HG03460 (cell line): ENCODE data around the gene ATP9B.
A peak's percentile ranks its signal among the peaks of the same experiment; 100 is the strongest.
"Not testable (repeated sequence)": the region's sequence is repeated elsewhere in the genome, so short reads cannot be mapped to it uniquely, and the experiment has no call there.

Source experiments
- ATAC-seq: cut with Tn5 transposase; IDR thresholded peaks from one replicate; pipeline ENCODE4 v1.9.1; 2021; ENCODE audit not compliant: unreplicated experiment

ATP9B gene

DNA sequence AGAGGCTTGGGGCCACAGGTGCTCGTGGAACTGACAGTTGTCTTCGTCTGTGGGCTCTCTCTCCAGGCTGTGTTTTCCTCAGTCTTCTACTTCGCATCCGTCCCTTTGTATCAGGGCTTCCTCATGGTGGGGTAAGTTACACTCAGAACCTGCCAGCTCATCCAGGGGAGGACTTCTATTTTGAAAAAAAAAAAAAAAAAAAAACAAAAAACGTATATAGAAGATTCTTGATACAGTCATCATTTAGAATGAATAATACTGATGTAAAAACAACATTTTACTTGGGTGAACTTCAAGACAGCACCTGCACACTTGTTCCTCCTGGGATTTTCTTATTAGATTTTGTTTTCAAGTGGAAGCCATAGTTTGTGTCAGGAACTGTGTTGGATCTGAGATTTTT lies 278.9 kb downstream of the ATP9B start:
- ATAC-seq, result no peak

DNA sequence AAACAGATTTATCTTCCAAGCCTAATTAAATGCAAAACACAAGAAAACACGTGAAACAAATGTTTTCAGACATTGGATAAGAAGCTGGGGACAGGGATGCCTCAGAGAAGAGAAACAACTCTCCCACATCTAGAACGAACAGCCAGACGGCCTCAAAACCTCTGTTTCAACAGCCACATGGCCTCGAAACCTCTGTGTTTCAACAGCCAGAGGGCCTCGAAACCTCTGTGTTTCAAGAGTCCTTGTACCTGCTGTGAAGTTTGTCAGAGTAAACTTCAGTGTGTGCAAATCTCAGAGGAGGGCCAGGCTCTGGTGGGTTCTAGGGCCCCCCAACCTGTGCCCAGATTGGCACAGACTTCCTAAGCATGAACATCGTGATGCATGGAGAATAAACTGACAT lies 283.2 kb downstream of the ATP9B start:
- ATAC-seq, result no peak

DNA sequence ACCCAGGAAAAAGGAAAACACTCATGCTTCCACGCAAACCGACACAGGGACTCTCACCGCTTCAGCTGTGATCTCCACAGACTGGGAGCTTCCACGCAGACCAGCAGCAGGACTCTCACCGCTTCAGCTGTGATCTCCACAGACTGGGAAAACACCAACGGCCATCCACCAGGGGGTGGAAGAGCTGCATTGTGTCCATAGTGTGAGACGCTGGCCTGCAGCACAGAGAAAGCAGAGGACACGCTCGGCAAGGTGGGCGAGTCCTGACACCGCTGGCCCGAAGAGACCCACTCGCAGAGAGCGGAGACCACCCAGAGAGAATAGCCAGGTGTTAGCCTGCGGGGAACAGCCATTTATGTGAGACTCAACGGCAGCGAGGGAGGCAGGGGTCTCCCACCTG lies 284.1 kb downstream of the ATP9B start:
- ATAC-seq, result no peak

DNA sequence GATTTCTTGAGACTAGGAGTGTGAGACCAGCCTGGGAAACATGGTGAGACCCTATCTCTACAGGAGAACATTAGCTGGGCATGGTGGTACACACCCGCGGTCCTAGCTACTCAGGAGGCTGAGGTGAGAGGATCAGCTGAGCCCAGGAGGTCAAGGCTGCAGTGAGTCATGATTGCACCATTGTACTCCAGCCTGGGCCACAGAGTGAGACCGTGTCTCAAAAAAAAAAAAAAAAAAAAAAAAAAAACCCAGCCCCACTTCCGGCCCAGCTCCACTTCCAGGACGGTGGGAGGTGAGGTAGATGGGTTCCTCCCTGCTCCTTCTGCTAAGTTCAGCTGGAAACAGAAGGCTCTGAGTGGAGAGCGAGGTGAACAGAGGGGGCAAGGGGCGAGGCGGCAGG lies 285.2 kb downstream of the ATP9B start:
- ATAC-seq, result no peak

DNA sequence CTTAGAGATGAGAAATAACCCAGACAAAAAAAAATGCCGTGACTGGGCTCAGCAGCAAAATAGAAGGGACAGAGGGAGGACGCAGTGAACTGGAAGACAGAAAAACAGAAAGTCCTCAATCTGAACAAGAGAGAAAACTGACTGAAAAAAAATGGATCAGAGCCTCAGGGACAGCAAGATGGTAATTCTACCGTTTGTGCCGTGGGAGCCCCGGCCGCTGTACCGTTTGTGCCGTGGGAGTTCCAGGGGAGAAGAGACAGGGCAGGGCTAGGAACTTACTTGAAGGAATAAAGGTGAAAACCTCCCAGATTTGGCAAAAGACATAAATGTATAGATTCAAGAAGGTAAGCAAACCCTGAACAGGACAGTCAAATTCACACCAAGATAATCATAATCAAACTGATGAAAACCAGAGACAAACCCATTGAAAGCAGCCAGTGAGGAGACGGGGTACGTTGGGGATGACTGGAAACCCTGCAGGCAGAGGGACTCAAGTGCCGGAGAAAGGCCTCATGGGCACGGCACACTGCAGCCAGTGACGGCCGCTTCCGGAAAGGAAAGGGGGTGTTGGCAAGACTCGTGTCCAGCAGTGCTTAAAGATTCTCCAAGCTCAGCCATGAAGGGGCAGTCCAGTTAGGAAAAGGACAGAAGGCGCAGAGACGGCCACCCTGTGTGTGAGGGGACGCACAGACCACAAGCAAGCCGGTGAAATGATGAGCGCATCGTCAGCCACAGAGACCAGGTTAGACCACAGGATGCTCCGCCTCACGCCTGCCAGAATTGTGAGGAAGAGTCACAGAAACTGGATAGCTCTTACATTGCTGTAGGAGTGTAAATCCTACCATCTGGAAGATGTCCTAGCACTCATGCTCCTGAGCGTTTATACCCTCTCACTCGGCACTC lies 286.5 kb downstream of the ATP9B start:
- peak; percentile 35 for ATAC-seq

DNA sequence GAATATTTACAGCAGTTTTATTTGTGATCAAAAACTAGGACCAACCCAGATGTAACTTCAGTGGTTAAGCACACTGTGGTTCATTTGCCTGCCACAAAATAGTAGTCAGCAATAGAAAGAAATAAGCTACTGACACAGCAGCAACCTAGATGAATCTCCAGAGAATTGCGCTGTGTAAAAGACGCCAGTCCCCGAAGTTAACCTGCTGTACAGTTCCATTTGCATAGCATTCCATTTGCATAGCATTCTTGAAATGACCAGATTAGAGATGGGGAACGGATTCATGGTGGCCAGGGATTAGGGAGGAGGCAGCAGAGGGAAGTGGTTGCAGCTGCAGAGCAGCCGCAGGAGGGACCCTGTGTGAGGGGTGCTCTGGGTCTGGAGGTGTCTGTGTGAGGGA lies 287.2 kb downstream of the ATP9B start:
- ATAC-seq, result peak; percentile 78

DNA sequence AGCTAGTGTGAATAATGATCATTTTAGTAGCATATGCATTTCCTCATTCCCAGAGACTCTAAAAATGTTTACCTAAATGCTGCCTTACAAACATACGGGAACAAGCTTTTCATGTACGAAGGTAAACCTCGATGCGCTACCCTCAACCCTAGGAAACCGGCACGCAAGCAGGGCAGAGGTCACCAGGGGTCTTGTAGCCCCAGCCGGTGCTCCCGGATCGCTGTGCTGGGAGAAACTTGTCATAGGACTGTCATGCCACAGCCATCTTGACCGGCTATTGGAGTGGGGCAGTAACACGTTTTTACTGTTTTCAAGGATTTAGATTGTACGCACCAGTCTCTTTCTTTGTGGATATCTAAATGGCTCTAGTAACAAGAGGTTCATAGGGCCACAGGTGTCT lies 291.7 kb downstream of the ATP9B start:
- ATAC-seq, result no peak

DNA sequence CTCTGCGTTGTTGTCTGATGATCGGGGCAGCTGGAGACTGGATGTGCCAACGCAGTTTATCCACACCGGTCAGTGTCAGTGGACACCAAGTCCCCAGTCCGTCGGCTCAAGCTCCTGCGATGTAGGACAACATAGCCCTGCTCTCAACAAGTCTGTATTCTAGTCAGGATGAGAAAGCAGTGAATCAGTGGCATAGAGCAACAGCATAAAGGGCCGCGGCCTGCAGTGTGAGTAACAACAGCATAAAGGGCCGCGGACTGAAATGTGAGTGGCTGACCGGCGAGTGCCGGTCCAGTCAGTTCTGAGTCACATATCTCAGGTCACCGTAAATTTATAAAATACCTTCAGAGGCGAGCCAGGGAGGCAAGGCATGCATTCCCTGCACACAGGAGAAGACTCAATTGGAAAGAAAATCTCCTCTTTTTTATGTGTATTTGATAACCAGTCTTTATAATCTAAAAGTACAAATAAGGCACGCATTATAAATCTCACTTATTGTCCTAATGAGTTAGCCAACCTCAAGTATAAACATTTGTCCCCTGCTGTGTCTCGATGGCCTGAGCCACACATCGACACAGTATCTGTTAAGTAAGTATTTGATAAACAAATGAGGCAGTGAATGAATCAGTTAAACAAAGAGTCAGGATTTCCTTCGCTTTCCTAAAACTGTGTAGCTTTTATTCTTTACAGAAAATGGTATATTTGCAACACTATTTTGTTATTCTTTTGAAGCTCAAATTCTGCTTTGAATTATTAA lies 292.8 kb downstream of the ATP9B start:
- no peak for ATAC-seq

DNA sequence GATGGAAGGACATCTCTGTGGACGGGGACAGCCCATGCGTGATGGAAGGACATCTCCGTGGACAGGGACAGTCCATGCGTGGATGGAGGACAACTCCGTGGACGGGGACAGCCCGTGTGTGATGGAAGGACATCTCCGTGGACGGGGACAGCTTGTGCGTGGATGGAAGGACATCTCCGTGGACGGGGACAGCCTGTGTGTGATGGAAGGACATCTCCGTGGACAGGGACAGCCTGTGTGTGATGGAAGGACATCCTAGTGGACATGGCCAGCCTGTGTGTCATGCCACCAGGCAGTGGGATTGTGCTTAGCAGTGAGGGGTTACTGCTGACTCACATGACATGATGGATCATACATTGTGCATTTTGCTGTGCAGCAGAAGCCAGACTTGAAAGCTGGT lies 296.5 kb downstream of the ATP9B start:
- no peak for ATAC-seq

DNA sequence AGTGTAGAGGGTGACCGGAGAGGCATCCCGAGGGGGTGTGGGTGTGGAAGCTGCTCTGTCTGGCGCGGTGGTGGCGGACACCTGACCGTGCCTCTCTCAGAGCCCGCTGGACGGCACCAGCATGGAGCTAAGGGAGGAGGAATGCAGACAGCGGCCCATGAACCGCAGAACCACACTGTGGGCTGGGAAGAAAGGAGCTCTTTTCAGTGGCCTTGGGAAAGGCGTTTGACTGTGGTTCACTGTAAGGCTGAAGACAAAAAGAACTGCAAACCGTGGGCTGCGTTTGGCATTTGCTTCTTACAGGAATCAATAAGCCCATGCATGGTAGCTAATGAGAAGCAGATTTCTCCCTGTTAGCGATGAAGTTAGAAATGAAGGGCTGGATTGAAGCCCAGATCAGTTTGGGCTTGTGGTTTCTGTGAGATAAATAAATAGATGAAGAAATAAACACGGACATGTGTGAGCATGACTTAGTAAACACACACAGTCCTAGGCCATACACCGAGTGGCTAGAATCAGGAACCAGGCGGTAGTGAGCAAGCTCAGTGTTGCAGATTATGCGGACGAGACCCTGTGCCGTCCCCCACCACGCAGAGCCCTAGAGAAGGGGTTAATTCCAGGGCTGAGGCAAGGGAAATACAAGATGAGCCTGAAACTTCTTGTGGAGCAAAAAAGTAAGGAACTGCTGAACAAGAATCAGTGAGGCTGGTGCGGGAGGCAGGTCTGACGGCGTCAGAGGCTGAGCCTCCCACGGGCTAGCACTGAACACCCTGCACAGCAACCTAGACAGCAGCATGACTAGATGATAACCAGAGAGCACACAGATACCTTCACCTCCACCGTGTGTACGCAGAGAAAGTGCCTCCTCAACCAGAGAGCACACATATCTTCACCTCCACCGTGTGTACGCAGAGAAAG lies 297.2 kb downstream of the ATP9B start:
- no peak for ATAC-seq

DNA sequence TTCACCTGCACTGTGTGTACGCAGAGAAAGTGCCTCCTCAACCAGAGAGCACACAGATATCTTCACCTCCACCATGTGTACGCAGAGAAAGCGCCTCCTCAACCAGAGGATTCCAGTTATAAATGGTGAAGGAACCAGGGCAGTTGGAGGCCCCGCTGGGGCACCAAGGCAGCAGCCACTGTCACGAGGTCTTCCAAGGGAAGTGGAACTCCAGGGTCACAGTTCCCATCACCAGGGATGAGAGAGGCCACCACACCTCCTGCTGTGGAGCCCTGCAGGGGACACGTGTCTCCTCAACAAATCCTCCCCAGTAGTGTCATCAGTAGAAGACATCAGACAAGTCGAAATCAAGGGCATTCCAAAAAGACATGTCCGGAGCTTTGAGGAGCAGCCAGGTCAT lies 298.3 kb downstream of the ATP9B start:
- no peak for ATAC-seq

DNA sequence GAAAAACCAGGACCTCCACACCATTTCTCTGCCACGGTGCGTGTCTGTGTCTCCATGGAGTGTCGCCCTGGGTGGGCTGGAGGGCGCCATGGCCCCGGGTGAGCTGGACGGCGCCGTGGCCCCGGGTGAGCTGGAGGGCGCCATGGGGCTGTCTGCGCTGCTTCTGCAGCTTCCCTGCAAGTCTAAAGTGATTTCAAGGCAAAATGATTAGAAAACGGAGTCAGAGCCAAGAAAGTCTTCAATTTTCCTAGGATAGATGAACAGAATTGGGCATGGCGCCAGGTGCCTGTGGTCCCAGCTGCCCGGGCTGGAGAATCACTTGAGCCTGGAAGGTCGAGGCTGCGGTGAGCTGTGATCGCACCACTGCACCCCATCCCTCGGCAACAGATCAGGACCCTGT lies 298.8 kb downstream of the ATP9B start:
- no peak for ATAC-seq

DNA sequence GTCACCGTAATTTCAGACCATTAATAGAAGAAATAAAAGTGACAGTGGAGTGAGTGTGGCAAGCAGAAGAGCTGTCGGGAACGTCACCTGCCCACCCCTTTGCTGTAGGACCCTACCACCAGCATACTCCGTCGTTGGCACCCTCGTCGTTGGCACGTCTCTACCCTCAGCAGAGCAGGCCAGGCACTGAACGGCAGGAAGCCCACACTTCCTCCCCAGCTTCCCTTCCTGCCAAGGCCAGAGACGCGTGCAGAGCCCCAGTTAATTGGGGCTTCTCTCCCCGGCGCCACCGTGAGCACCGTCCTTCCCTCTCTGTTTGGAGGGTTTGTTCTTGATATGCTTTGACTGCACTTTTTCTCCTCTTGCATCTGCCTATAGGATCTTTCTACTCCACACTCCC lies 299.5 kb downstream of the ATP9B start:
- no peak for ATAC-seq

DNA sequence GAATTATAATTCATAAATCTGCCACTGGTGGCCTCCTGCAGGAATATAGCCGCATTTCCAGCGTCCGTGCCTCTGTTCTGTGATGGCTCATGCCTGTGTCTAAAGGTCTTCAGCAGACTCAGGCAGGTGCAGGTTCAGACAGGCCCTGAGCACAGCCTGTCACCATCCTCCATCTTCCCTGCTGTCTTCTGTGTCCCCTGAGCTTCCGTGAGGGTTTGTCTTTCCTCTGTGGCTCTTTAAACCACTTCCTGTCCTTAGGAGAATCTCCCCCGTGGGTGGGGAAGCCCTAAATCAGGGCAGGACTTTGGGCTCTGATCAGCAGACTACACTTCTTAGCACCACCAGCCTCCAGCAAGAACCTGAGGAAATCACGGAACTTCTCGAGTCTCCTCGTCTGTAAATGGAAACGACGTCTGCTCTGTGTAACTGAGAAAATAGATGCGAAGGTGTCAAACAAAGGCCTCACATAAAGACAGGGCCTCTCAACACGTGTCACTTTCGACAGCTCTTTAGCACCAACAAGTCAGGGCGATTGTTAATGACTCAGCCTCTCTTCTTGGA lies 302.4 kb downstream of the ATP9B start:
- ATAC-seq, result peak; percentile 60

DNA sequence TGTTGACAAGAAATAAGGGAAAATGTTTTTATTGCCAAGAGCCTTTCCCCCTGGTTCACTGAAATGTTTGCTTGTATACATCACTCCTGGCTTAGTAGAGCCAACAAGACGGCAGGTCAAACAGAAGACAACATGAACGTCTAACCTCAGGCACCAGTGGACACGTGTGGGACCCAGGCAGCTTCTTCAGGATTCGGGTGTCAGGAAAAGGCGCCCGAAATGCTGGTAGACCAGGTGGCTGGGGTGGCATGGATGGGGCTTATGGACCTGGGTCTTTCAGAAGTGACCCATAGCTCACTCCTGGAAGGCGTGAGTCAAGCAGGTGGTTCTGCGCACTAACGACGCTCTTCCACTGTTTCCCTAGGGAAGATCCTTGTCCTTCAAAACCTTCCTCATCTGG lies 303.3 kb downstream of the ATP9B start:
- no peak for ATAC-seq

DNA sequence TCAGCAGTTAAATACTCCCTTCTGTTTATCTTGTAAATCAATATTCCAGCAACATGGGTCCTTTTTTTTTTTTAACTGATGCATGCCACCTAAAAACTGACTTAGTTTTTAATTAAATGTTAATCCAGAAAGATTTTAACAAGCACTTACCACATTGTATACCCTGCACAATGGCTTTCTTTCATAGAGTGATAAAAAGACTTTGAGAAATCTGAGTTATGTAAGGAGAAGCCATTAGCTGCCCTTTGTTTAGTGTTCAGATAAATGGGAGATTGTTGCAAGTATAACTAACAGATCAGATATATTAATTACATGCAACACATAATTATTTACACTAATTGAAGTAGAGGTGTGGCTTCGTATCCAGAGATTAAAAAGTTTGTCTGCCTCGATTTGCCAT lies 303.8 kb downstream of the ATP9B start:
- no peak for ATAC-seq

DNA sequence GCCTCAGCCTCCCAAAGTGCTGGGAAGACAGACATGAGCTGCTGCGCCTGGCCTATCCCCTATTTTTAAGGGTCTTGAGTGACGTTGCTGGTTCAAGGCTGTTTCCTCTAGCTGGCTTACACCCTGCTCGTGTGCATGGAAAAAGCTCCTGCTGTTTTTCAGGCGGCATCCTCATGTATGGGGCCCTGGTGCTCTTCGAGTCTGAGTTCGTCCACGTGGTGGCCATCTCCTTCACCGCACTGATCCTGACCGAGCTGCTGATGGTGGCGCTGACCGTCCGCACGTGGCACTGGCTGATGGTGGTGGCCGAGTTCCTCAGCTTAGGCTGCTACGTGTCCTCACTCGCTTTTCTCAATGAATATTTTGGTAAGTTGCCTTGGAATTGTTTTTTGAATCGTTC lies 304.5 kb downstream of the ATP9B start:
- no peak for ATAC-seq

DNA sequence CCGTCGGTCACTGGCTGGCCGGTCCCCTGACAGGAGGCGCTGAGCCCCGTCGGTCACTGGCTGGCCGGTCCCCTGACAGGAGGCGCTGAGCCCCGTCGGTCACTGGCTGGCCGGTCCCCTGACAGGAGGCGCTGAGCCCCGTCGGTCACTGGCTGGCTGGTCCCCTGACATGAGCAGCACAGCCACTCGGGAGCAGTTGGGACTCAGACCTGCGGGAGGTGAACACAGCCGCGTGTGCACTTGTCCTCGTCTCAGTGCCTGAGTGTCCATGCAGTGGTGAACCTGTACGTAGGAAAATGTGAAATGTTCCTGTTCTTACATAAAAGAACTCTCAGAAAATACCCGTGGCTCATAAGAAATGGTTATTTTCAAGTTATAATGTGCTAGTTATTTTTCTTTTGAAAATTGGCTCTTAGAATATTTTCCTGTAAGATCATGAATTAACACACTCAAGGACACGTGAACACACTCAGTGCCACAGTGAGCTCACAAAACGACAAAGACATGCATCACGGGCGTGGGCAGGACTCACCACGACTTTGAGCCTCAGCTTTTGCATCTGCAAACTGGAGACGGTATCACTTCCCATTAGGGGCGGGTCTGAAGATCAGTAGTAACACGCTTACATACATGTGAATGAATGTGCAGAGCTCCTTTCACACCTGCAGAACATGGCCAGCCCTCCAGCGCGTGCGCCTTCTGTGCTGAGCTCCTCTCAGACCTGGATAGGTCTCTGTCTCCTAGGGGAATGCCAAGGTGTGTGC lies 305.4 kb downstream of the ATP9B start:
- ATAC-seq, result peak; percentile 69

DNA sequence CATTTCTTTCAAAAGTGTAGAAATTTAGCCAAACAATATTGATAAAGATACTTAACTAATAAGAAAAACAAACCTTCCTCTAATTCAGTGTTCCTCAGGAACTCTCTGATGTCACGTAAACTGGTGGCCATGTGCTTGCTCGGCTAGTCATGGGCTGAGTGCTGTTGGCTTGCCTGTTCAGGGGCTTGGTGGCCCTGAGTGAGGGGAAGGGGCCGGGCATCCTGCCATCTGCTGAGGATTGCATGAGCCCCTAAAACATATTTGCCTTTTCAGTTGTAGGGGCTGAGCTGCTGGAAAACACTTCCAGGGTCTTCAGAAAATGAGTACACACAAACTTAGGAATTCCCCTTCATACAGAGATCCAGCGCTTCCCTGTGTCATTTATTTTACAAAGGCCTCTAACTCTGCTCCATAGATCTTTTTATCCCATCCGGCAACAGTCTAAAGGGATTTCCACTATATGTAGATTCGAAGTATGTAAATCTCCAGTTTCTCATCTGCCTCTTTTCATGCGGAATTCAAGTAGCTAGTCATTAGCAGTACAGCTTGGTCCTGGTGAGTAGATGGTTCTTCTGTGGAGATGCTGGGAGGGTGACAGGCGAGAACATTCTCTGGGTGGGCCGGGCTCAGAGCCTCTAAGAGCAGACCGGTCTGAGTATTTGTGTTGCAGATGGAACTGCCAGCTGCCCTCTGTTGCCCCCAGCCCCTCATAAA lies 306.4 kb downstream of the ATP9B start:
- ATAC-seq, result no peak

DNA sequence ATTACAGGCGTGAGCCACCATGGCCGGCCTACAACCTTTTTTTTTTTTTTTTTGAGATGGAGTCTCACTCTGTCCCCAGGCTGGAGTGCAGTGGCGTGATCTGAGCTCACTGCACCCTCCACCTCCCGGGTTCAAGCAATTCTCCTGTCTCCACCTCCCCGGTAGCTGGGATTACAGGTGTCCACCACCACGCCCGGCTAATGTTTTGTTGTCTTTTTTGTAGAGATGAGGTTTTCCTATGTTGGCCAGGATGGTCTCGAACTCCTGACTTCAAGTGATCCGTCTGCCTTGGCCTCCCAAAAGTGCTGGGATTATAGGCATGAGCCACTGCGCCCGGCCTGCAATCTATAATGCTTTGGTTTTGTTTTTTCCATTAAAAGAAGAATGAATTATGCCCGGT lies 307.5 kb downstream of the ATP9B start:
- not testable (repeated sequence) for ATAC-seq
